HG03175 (cell line): ENCODE measurements around the gene TJP3.
"Not testable (repeated sequence)": the region's sequence is repeated elsewhere in the genome, so short reads cannot be mapped to it uniquely, and the experiment has no call there.

Source experiments
- ATAC-seq: cut with Tn5 transposase; IDR thresholded peaks from one replicate; pipeline ENCODE4 v1.9.1; 2021; ENCODE audit warnings: mild to moderate bottlenecking, moderate library complexity; ENCODE audit not compliant: unreplicated experiment

Gene TJP3

GRCh38 chr19:3738477-3739220 lies 30.5 kb downstream of the TJP3 start:
- no peak for ATAC-seq

GRCh38 chr19:3740431-3740830 lies 32.2 kb downstream of the TJP3 start:
- no peak for ATAC-seq

GRCh38 chr19:3743486-3743885 lies 35.3 kb downstream of the TJP3 start:
- ATAC-seq: no peak

GRCh38 chr19:3745363-3746045 lies 37.3 kb downstream of the TJP3 start:
- ATAC-seq: no peak

DNA sequence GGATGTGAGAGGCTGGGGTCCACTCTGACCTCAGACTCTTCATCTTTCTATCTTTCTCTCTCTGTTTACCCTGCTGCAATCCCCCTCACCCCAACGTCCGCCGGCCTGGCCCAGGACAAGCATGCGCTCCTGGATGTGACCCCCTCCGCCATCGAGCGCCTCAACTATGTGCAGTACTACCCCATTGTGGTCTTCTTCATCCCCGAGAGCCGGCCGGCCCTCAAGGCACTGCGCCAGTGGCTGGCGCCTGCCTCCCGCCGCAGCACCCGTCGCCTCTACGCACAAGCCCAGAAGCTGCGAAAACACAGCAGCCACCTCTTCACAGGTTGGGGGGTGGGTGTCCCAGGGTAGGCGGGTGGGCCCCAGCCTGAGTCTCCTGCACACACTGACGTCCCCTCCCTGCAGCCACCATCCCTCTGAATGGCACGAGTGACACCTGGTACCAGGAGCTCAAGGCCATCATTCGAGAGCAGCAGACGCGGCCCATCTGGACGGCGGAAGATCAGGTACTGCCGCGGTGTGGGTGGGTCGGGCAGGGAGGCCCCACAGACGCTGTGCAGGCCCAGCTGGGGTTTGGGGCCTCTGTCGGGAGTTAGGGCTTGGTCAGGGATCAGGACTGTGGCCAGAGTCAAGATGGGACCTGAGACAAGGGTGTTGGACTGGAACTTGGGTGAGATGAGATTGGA lies 38.3 kb downstream of the TJP3 start:
- ATAC-seq: no peak

DNA sequence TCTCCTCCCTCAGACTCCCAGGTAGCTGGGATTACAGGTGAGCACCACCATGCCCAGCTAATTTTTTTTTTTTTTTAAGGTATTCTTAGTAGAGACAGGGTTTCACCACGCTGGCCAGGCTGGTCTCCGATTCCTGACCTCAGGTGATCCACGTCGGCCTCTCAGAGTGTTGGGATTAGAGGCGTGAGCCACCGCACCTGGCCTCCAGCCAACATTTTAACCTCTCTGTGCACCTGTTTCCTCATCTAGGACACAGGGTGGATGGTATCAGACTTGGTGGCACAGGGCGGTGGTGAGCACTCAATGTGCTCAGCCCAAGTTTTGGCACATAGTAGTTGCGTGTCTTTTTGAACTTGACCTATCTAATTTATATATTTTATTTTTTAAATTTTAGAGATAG lies 40.8 kb downstream of the TJP3 start:
- ATAC-seq: no peak

DNA sequence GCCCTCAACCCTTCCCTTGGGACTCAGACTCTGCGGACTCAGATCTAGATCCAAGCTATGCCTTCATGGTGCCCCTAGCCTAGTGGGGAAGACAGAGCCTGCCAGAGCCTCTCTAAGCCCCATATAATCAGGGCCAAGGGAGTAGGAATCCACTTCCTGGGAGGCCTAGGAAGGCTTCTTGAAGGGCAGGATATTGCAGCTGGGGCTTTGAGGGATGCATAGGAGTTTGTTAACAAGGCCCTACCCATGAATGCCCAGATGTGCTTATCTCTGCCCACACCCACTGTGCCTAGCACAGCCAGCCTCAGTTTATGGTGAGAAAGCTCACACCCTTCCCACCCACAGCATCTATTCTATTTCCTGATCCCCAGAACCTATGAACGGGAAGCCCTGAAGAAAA lies 42.0 kb downstream of the TJP3 start:
- no peak for ATAC-seq

GRCh38 chr19:3751236-3751635 lies 43.1 kb downstream of the TJP3 start:
- ATAC-seq: no peak

DNA sequence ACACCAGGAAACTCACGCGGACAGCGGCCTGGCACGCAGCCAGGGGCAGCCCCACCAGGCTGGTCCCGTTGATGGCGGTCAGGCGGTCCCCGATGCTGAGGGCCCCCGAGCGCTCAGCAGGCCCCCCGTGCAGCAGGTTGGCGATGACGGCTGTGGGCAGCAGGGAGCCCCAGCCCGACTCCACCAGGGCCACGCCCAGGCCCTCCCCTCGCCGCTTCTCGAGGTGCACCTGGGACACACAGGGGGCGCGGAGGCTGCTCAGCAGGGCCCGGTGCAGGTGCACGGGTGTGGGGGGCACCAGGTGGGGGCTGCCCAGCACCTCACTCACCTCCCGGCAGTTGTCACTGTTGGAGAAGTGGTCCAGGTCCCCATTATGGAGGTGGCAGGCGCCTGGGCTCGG lies 44.3 kb downstream of the TJP3 start:
- no peak for ATAC-seq

- no peak for ATAC-seq
Observed at GRCh38 chr19:3753631-3754410, 45.6 kb downstream of the TJP3 start.

- ATAC-seq: not testable (repeated sequence)
Observed at GRCh38 chr19:3757705-3758104, 49.5 kb downstream of the TJP3 start.

DNA sequence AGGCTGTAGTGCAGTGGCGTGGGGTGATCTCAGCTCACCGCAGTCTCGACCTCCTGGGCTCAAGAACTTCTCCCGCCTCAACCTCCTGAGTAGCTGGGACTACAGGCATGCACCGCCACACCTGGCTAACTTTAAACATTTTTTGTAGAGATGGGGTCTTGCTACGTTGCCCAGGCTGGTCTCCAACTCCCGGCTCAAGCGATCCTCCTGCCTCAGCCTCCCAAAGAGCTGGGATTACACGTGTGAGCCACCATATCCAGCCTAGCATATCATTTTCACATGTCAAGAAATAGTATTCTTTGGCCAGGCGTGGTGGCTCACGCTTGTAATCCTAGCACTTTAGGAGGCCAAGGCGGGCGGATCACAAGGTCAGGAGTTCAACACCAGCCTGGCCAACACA lies 50.1 kb downstream of the TJP3 start:
- ATAC-seq: not testable (repeated sequence)

GRCh38 chr19:3759482-3760254 lies 51.5 kb downstream of the TJP3 start:
- ATAC-seq: no peak

GRCh38 chr19:3760871-3761361 lies 52.7 kb downstream of the TJP3 start:
- ATAC-seq: no peak

GRCh38 chr19:3761382-3762129 lies 53.4 kb downstream of the TJP3 start, which contains the start of gene APBA3:
APBA3 (minus strand) TSS chr19:3761692; CDS start chr19:3760264, 1,428 bp downstream.
- peak; percentile 44 for ATAC-seq

DNA sequence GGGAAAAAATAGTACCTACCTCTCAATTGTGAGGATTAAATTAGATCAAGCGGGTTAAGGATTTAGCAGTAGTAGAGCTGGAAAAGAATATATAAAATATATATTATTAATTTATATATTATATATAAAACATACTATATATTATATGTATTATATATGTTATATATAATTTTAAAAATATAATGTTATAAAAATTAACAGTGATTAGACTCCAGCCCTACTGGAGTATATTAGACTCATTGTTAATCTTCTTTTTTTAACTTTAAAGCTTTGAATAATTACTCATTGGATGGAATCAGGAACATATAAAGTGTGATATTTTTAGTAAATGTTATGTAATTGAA lies 53.9 kb downstream of the TJP3 start:
- no peak for ATAC-seq

DNA sequence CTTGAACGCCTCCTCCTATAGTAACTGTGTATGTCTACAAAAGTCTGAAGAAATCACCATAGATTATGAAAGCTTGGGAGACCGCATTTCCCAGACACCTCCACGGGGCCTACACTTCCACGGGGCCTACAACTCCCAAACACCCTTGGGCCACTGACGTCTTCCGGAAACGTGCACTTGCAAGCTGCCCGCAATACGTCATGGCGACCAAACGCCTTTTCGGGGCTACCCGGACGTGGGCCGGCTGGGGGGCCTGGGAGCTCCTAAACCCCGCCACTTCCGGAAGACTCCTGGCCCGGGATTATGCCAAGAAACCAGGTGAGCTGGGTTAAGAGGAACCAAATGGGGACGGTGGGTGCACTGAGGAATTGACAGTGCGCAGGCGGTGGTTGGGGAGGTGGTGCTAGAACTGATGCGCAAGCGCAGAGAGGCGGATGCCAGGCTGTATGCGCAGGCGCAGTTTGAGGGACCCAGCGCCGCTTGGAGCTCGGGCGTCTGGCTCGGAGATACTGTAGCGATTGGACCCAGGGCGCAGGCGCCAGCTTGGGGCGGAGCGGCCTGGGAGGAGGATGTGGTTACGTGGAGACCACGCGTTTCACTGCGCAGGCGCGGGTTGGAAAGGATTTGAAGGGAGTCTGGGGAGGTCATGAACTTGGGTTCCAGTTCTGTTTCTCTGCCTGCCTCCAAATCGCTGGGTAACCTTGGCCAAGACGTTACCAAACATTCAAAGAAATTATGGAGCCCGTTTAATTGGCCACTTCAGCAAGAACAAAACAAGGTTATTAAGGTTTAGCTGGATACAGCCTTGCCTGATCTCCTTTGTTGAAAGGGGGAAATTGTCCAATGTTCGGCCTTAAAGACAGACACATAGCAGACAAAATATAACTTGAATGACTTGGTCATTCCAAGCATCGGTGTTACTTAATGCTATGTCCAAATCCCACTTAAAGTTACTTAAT lies 54.6 kb downstream of the TJP3 start, which contains the start of gene MRPL54:
Gene MRPL54, plus strand, starts transcription at position 182 of the 959 bp plus-strand sequence. Its CDS starts 19 bp downstream, at position 201.
- peak; percentile 77 for ATAC-seq

DNA sequence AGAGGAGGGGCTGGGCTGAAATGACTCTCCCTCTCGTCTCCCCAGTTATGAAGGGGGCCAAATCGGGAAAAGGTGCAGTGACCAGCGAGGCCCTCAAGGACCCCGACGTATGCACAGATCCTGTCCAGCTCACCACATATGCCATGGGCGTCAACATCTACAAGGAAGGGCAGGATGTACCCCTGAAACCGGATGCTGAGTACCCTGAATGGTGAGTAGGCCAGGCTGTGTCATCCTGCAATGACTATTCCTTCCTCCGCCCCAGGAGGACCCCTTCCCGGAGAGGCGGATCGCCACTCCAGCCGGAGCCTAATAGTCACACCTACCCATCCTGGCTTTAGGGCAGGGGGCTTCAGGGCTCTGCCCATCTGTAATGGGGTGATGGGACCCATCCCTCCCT lies 56.9 kb downstream of the TJP3 start:
- no peak for ATAC-seq
